HG03571 (cell line): ENCODE data around the gene CCDC24.

Source experiments
- ATAC-seq: cut with Tn5 transposase; IDR thresholded peaks from one replicate; pipeline ENCODE4 v1.9.1; 2021; ENCODE audit not compliant: unreplicated experiment

Gene CCDC24

DNA sequence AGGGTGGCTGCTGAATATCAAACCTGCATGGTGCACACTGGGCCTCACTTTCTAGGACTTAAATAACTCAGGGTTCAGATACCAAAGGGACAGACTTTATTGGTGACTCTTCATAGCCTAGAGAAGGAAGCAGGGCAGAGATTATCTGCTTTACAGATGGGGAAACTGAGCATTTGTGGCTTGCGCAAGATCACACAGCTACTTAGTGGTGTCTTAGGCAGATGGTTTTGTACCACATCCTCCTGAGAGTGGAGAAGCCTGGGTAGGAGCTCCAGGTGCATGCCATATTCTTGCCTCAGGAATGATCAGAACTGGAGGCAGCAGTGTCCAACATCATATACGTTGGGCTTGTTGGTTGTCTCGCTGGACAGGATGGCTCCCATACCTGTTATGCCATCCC lies 28.4 kb upstream of the CCDC24 start:
- ATAC-seq, result no peak

DNA sequence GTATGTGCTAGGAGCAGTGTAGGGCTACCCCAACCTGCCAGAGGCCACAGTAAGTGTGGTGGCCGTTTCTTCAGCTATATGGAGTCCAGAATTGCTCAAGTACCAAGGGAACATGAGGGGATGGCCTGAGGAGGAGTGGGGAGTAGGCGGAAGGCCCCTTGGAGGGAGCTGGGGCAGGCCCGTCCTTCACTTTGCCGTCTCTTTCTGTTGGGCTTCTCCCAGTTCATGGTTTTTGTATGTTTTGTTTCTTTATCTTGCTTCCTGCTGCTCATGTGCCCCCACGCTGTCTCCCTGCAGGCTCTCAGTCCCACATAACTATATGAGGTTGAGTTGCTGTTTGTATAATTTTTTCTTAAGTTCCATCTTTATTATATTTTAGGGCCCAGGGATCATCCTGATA lies 27.5 kb upstream of the CCDC24 start:
- ATAC-seq, result no peak

DNA sequence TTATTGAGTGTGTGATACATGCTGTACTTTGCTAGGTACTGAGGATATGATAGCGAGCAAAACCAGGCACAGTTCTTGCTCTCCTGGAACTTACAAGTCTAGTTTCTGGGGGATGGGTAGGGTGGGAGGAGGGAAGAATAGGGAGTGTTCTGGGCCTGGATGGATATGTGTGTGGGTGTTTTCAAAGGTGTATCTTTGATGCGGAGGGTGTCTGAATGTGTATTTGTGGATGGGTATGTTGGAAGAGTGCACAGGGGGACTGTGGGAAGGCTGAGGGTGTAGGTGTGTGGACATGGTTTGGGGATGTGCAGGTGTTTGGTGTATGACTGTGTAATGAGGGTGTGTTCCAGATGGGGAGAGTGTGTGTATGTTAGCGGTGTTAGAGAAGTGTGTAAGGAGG lies 26.1 kb upstream of the CCDC24 start:
- ATAC-seq, result no peak

DNA sequence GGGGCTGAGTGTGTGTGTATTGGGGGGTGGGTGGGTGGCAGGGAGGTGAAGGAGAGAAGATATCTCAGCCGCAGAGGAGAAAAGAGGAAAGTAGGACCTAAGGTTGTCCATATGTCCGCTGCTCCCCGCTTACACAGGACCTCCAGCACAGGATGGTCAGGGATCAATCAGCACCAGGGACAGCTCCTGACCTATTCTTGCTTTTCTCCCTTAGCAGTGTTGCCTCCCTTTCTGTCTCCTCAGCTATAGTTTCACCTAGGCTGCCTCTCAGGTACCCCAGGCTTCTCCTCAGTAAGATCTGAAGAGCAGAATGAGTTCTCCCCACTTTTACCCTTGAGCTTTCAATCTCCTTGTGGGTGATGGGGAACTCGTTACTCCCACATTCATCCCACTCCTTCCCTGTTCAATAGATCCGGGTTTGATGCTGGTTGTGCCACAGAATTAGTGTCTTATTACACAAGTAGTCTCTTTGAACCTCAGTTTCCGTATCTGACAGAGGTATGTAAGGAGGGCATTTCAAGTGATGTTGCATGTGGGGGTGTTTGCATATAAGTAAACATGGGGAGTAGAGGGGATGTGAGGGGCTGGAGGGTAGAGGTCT lies 23.0 kb upstream of the CCDC24 start:
- ATAC-seq, result no peak

DNA sequence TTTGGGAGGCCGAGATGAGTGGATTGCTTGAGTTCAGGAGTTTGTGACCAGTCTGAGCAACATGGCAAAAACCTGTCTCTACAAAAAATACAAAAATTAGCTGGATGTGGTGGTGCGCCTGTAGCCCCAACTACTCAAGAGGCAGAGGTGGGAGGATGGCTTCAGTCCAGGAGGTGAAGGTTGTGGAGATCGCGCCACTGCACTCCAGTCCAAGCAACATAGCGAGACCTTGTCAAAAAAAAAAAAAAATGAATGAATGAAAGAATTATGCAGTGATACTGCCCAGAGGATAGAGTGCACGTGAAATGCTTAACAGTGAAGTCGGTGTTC lies 22.0 kb upstream of the CCDC24 start:
- no peak for ATAC-seq

DNA sequence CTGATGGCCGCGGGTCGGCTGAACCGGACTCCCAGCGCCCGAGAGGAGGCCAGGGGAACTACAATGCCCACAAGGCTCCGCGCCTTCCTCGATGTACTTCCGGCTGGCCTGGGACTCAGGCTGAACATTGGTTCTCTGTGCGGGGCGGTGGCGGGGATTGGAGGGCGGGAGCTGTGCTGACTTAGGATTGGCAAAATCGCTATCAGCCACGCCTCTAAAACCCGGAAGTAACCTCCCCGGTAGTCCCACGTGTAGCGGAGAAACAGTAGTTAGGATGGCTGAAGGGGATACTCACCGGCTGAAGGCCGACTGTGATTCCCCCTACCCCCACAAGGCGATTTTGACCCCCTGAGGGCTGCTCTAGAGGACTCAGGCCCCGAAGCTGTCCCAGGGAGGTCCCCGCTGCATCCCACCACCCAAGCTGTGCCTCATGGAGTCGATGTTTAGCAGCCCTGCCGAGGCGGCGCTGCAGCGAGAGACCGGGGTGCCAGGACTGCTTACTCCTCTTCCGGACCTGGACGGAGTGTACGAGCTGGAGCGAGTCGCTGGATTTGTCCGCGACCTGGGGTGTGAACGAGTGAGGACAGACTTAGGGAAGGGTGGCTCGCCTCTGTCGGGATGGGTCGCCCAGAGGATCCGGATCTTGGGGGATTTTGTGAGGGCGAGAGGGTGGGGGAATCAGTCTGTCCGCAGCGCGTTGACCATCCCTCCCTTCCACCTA lies 21.5 kb upstream of the CCDC24 start, which contains the start of gene DPH2:
Gene DPH2 (plus strand): TSS at position 265 of the 721 bp plus-strand sequence. CDS start 166 bp downstream, at position 431.
- ATAC-seq, result peak; percentile 65

DNA sequence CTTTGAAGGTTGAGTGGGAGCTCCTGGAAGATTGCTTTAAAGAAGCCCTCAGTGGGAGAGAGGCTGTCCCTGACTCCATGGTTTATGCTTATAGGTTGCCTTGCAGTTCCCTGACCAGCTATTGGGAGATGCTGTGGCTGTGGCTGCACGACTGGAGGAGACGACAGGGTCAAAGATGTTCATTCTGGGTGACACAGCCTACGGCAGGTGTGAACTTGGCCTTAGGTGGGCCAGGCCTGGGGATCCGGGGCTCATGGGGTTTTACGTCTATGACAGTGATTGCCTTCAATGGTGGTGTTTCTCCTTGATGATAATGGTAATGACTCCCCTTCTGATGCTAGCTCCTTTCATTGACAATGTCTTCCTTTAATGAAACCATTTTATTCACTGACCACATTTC lies 20.9 kb upstream of the CCDC24 start:
- no peak for ATAC-seq

DNA sequence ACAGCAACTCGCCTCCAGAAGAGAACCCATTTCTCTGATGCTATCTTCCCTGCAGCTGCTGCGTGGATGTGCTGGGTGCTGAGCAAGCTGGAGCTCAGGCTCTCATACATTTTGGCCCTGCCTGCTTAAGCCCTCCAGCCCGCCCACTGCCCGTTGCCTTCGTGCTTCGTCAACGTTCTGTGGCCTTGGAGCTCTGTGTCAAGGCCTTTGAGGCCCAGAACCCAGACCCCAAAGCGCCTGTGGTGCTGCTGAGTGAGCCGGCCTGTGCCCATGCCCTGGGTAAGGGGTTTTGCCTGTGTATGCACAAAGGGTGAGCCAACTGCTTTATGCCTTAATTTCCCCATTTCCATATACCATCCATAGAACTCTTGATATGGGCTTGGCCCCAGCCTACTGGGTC lies 20.5 kb upstream of the CCDC24 start:
- ATAC-seq, result no peak

DNA sequence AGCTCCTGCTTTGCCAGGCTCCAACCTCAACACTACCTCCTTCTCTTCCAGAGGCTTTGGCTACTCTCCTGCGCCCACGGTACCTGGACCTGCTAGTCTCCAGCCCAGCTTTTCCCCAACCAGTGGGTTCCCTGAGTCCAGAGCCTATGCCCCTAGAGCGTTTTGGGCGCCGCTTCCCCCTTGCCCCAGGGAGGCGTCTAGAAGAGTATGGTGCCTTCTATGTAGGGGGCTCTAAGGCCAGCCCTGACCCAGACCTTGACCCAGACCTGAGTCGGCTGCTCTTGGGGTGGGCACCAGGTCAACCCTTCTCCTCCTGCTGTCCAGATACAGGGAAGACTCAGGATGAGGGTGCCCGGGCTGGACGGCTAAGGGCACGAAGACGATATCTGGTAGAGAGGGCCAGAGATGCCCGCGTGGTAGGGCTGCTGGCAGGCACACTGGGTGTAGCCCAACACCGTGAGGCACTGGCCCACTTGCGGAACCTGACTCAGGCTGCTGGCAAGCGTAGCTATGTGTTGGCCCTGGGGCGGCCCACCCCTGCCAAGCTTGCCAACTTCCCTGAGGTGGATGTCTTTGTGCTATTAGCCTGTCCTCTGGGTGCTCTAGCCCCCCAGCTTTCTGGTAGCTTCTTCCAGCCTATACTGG lies 19.9 kb upstream of the CCDC24 start:
- no peak for ATAC-seq

DNA sequence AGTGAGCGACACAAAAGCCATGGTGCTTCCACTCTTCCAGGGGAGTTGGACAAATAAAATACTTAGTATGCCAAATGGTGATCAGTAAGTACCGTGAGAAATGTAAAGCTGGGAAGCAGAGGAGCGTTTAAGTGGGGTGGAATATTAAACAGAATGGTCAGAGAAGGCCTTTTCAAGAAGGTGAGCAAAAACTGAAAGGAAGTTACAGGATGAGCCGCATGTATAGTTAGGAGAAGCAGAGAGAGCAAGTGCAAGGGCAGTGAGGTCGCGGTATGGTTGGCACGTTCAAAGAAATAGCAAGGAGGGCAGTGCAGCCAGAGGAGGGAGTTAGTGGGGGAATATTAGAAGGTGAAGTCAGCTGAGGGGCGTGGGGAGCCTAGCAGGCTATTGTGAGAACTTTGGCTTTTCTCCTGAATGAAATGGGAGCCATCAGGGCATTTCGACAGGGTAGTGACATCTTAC lies 17.4 kb upstream of the CCDC24 start:
- ATAC-seq, result no peak

DNA sequence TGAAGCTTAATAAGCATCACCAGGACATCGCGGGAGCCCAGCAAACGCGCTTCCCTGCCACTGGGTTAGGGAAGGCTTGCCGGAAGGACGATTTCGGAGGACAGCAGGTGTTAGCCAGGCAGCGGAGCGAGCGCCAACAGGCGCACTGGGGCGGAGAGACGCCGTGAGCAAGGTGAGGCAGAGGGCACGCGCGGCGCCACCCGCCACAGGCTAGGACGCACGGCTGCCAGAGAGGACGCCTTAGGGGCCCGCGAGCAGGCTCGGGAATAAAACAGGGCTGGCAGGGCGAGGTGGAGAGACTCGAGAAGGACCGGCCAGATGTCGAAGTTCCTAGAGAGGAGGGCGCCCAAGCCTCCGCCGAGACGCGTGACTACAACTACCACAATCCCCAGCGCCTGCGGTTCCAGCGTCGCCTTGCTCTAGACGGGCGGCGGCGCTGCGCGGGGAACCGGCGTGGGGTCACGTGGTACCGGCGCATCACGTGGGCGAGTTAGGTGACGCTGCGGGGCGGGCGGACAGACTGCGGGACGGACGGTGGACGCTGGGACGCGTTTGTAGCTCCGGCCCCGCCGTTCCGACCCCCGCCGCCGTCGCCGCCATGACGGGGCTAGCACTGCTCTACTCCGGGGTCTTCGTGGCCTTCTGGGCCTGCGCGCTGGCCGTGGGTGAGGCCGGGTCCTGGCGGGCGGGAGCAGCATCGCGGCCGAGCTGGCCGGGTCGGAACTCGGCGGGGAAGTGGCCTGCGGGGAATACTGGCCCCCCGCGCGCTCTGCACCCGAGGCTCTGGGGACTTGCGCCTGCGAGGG lies 16.8 kb upstream of the CCDC24 start, which contains the start of gene ATP6V0B:
Gene ATP6V0B (plus strand): TSS at position 518 of the 806 bp plus-strand sequence. CDS start 81 bp downstream, at position 599.
- peak; percentile 61 for ATAC-seq

DNA sequence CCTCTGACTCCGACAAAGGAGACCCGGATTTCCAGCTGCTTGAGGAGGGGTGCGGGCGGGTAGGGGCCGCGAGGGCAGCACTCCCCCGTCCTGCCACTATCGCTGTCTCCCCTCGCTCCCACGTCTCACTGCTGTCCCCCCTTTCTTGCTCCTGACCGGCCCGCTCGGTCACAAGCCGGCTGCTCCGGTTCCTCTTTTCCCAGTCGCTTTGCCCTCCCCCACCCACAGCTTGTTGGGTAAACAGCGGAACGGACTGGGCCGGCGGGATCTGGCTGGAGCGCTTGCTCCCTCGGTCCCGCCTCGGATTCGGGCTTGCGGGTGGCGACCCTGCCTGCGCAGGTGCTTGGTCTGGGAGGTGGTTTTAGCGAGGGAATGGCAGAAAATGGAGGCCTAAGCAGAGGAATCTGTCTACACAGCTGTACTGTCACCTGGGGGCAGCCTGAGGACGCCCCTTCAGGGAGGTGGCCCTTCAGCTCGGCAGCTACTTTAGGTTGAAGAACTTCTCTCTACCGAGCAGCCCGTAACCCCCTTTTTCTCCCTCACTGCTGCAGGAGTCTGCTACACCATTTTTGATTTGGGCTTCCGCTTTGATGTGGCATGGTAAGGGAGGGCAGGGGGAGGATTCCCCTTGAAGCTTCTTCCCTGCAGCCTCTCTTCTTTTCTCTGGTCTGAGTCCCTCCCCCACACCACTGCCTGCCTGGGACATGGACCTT lies 16.0 kb upstream of the CCDC24 start:
- ATAC-seq, result peak; percentile 8

DNA sequence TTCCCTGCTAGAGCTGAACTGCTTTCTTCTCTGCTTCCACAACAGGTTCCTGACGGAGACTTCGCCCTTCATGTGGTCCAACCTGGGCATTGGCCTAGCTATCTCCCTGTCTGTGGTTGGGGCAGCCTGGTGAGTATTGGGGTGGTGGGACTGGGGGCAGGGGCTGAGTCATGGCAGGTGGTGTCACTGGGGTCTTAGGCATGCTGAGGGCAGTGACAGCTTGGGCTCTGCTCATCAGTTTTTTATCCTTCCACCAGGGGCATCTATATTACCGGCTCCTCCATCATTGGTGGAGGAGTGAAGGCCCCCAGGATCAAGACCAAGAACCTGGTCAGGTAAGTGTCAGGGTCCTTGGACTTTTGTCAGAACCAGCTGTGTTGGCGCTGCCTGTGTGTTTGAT lies 15.4 kb upstream of the CCDC24 start:
- no peak for ATAC-seq

DNA sequence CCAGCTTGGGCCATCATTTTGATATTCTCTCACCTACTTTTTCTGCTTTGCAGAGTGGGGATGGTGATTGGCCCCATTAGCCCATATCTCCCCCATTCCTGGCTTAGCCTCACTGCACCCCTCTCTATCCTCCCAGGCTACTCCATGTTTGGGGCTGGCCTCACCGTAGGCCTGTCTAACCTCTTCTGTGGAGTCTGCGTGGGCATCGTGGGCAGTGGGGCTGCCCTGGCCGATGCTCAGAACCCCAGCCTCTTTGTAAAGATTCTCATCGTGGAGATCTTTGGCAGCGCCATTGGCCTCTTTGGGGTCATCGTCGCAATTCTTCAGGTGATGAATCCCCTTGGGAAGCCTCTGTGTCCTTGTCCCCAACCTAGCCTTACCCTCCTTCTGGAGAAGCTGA lies 14.5 kb upstream of the CCDC24 start:
- no peak for ATAC-seq

DNA sequence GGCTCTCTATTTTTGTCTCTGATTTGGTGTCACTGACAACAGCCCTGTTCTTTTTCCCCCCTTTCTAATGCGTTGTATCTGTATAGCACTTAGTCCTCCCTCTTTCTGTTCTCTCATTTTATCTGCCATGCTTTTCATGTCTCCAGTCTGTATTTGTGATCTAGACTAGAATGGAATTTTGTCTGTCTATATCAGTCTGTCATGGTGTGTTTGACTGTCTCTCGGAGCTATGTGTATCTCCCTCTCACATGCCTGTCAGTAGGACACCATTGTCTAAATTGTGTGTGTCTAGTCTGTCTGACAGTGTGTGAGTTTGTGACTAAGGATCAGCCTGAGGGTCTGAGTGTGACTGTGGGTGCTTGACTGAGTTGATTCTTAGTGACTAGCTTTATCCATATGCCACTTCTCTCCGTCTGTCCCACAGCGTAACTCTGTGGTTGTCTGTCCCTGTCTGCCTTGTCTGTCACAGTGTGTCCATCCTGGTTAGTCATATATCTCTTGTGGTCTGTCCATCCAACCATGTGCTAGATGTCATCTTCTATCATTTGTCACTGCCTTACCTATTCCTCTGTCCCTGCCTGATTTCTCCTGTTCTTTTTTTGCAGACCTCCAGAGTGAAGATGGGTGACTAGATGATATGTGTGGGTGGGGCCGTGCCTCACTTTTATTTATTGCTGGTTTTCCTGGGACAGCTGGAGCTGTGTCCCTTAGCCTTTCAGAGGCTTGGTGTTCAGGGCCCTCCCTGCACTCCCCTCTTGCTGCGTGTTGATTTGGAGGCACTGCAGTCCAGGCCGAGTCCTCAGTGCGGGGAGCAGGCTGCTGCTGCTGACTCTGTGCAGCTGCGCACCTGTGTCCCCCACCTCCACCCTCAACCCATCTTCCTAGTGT lies 13.8 kb upstream of the CCDC24 start:
- no peak for ATAC-seq

DNA sequence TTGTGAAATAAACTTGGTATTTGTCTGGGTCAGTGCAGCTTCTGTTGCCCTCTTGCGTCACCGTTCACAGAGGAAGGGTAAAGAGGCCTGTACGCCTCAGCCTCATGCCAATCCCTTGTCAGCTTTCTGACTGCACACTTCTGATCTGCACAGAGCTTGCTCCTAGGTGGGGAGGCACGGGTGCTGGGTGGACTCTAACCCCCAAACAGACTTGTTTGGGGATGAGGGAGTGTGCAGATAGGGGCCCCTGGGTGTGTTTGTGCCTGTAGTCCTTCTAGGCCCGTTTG lies 13.2 kb upstream of the CCDC24 start:
- ATAC-seq, result no peak

DNA sequence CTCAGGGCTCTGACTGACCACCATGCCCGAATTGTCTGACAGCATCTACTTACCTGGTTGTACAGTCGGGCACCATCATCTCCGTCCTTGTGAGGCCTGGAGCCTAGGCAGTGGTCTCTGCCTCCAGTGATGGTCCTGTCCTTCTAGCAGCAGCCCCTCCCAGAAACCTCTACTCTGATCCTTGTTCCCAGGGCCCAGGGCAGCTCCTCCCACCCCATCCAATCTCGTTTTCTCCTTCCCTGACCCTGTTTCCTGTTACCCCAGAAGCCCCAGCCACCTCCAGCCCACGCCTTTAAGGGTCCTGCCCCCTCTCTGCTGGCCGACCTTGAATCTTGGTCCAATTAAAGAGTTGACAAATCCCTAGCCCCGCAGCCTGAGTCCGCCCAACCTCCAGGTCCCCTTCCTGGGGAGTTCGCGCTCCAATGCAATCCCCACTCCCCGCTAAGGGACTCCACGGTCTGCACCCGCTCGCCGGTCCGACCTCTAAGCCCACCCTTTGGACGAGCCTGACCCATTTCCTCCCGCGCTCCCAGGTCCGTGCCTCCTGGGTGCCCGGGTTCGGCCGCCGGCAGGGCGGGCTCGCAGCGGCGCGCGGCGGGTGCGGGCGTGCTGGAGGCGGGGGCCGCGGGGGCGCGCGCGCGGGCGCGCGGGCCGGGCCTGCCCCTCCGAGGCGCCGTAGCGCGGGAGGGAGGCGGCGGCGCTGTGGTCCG lies 12.7 kb upstream of the CCDC24 start, which contains the start of gene B4GALT2:
Gene B4GALT2 (plus strand): TSS at position 660 of the 710 bp plus-strand sequence. CDS start 1,951 bp downstream, outside the sequence.
- ATAC-seq, result no peak

DNA sequence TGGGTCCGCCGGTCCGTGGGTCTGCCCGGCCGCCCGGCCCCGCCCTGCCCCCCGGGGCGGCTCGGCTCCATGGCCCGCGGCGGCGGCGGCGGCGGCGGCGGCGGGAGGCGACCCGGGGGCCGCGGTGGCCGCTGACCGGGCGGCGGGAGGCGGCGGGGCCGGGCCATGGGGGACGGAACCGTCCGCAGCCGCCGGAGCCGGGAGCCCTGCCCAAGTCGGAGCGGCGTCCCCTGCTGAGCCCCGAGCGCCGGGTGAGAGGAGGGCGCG lies 12.2 kb upstream of the CCDC24 start:
- no peak for ATAC-seq

DNA sequence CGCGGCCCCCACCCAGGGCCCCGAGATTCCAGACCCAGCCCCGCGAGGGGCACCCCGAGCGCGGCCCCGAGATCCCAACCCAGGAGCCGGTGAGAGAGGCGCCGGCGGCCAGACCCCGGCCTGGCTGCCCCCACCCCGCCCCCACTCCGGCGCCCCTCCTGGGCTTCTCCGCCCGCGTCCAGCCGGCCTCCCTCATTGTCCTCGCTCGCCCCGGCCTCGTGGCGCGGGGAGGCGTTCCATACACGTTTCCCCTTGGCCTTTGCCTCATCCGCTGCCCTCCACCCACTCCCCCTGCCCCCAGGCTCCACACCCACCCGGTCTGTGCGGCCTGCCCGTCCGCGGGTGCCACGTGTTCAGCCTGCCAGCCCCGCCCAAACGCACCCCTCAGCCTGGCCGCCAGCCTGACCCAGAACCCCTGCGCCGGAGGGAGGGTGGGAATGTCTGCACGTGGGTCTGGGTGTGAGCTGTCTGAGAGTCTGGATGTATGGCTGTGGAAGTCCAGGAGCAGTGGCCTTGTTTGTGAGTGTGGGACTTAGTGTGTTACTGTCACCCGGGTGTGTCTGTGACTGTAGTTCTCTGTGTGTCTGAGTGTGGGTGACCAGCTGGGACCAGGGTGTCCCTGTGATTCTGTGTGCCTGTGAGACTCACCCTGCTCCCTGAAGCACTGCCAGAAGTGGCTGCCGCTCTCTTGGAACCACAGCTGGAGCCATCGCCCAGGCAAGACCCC lies 11.7 kb upstream of the CCDC24 start:
- ATAC-seq, result no peak
